Measurements from ENCODE around the gene MMP8.

DNA sequence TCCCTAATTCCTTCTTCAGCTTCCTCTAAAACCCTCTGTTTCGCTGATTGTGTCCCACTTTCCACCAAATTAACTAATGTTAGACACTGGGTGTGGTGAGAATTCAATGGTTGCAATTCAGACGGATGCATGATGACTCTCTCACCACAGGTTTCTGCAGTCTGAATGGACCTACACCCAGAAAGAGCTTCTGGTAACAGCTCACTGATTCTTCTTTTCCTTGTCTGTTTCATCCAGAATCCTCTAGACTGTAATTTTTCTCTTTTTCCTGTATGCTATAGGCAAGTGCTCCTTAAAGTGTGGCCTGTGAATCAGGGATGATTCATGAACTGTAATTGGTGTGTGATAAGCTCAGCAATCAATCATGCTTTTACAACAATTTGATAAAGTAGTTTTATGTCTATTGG lies 37.6 kb upstream of the MMP8 start:
- no peak for TF ChIP-seq EZH2phosphoT487 (IDR thresholded peaks at IDR 0.05; ENCODE audit: borderline replicate concordance, low read length)
- no peak for TF ChIP-seq CTCF (conservative IDR thresholded peaks at IDR 0.05; ENCODE audit: low read depth, low read length)
- no peak for TF ChIP-seq EZH2 (IDR thresholded peaks at IDR 0.05; ENCODE audit: low read length, unreplicated experiment)

Measured in PC-3 (cell line).